ENCODE measurements around the gene ARAP3. TPM values are rescaled to one million over a fixed set of nuclear protein-coding genes. Genes with fewer than 3 reads are reported as not detected.

The ARAP3 gene
- polyA plus RNA-seq, 10 donors, result 10.0 to 18.3 (median 14.4) TPM

DNA sequence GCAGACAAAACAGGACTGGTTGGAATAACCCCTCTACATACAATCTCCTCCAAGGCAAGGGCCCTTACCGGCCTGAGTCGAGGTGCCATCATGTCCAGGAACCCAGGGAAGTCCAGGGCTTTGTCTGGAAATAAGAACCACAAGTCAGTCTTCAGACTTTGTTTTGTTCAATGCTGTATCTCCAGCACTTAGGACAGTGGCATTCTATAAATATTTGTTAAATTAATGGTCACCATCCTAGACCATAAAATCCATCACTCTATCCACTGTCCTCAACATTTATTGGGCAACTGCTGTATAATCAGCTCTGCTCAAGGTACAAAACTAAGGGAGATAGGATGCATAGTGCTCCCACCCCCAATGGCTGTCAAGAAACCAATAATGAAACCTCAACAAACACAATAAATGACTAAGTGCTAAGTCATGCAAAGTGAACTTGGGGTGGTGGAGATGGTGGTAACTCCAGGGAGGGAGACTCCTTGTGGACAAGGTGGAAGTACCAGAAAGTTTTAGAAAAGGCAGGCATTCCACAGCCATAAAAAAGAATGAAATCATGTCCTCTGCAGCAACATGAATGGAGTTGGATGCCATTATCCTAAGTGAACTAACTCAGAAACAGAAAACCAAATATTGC is 40.3 kb downstream of the ARAP3 start:
- no peak for DNase-seq

GRCh38 chr5:141640698-141641097 is 41.3 kb downstream of the ARAP3 start:
- no peak for DNase-seq

GRCh38 chr5:141640051-141640415 is 42.0 kb downstream of the ARAP3 start:
- no peak for DNase-seq

- no peak for DNase-seq
These were observed 42.5 kb downstream of the ARAP3 start for GRCh38 chr5:141639357-141640050.

GRCh38 chr5:141638771-141639170 is 43.3 kb downstream of the ARAP3 start:
- no peak for DNase-seq

DNA sequence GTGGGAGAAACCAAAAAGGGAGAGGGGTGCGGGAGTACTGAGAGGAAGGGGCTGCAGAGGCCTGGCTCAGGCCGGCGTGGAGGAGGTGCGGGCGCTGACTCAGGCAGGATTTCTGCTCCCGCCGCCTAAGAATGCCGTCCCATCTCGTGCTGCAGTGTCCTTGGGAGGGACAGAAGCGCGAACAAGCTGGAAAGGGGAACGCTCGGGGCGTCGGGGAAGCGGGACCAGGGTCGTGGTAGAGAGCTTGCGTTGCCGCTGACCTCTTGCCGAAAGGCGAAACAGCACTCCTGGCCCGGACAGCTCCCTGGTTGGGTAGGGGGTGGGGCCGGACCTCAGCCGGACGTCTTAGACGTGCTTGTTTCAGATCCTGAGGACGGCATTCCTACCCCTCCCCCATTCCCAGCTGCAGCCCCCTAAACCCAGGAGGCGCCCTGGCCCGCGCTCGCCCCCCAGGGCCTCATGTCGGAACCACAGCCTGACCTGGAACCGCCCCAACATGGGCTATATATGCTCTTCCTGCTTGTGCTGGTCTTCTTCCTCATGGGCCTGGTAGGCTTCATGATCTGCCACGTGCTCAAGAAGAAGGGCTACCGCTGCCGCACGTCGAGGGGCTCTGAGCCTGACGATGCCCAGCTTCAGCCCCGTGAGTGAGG is 44.1 kb downstream of the ARAP3 start:
- peak in 2 of 3 donors; percentile 56 to 81 for DNase-seq

DNA sequence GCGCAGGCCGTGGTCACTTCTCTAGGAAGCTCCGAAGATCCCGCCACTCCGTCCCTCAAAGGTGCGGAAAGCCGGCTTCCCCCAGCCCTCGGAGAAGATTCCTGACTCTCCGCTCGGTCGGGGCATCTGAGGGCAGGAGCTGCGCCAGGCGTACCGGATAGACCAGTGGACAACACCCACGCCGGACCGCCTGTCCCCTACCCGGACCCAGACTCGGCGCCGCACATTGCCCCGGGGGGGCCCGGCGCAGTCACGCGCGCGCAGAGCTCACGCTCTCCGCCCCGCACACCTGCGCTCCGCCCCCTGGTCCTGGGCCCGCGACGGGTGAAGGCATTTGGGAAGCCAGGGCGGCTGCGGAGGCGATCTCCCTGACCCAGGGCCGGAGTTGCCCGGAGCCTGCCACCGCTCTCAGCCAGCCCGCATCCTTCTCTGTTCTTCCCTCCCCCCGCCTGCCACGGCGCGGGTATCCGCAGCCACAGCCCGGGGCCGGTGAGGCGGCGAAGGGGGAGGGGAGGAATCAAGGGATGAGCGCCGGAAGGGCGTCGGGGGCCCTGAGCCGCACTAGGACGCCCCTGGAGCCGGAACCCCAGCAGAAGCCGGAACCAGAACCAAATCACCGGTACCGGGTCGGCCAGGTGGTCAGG is 44.8 kb downstream of the ARAP3 start:
- peak in 1 of 3 donors; percentile 32 for DNase-seq

GRCh38 chr5:141636413-141637122 is 45.5 kb downstream of the ARAP3 start, which contains the start of the genes HDAC3 and RELL2:
TSS of gene HDAC3 (minus strand) at chr5:141636849. CDS start at chr5:141636790, 59 bp downstream.
TSS of gene RELL2 (plus strand) at chr5:141636997. CDS start at chr5:141638226, 1,229 bp downstream.
- DNase-seq, result peak; percentile 88 to 96 (median 93)

- DNase-seq, result no peak
These were observed 46.0 kb downstream of the ARAP3 start for GRCh38 chr5:141636106-141636412.

DNA sequence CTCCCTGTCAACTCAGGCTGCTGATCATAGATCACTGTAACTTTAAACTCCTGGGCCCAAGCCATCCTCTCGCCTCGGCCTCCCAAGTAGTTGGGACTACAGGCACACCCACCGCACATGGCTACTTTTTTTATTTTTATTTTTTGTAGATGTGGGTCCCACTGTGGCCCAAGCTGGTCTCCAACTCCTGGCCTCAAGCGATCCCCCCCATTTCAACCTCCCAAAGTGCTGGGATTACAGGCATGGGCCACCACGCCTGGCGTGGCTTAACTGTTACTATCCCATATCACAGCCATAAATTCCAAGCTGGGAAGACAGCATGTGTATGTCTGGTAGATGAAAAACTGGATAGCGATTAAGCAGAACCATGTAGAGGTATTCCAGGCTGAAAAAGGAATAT is 46.4 kb downstream of the ARAP3 start:
- DNase-seq, result no peak

DNA sequence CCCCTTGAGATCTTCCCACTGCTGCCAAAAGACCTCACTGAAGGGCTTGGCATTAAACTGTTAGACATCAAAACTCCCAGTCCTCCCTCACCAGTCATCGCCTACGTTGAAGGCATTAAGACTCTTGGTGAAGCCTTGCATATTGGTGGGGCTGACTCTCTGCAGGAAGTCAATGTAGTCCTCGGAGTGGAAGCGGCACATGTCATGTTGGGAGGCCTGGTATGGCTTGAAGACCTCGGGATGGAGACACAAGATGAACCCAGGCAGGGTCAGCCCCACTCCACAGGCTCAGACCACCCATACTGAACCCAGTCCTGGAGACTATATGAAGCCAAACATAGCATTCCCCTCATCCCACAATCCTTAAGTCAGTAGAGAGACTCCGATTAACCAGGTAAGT is 47.3 kb downstream of the ARAP3 start:
- DNase-seq, result no peak

GRCh38 chr5:141633871-141634561 is 48.0 kb downstream of the ARAP3 start:
- DNase-seq, result no peak

- DNase-seq, result no peak
These were observed 49.4 kb downstream of the ARAP3 start for GRCh38 chr5:141632650-141633049.

DNA sequence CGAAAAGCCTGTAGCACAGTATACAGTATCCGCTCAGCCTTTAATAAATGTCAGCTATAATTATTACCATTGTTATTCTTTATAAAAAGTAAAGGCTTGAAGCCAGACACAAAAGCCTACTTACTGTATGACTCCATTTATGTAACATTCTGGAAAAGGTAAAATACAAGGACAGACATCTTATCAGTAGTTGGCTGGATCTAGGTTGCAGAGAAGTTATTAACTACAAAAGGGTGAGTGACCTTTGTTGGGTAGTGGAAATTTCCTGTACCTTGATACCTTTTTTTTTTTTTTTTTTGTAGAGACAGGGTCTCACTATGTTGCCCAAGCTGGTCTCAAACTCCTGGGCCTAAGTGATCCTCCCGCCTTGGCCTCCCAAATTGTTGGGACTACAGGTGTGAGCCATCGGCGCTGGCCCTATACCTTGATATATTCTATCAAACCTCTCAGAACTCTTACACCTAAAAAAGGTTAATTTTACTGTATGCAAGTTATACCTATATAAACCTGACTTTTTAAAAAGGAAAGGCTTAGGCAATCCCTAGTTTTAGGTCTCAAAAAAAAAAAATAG is 51.4 kb downstream of the ARAP3 start:
- DNase-seq, result no peak

DNA sequence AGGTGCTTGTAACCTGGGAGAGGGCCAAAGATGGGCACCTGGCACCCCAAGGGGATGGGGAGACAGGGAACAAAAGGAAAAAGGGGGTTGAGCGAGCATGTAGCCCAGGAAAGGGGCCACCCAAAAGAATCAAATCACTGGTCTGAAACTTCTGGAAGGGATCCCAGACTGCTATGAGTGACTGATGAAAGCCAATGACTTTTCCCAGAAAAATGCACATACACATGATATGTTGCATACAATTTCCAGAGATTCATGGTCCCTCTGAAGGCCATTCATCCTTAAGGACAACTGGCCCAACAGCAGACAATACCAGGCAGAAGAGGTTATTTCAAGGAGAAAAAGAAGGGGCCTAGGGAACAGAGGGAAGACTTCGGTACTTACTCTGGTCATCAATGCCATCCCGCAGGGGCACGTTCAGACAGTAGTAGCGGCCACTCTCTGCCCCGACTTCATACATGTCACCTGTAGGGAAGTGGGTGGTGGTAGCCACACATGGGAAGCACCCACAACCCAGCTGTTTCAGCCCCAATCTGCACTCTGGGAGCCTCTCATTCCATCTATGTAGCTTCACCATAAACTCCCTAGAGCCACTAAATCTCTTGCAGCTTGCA is 53.7 kb downstream of the ARAP3 start:
- no peak for DNase-seq

DNA sequence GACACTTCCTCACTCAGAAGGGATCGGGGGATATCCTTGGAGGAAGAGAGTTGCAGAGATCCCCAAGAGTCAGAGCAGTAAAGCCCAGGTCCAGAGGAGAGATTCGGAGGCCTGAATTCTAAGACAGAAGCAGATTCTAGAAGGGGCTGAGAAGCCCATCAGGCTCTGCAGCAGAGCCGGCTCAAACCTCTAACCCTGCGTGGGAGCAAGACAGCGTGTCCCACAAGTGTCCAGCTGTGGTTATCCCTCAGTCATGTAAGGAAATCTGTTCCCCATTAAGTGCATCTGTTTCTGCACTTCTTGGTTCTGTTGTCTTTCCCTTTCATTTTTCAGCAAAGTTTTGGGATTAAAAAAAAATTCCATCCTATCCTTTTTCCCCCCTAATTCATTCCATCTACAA is 58.4 kb downstream of the ARAP3 start:
- DNase-seq, result peak in 1 of 3 donors; percentile 64

DNA sequence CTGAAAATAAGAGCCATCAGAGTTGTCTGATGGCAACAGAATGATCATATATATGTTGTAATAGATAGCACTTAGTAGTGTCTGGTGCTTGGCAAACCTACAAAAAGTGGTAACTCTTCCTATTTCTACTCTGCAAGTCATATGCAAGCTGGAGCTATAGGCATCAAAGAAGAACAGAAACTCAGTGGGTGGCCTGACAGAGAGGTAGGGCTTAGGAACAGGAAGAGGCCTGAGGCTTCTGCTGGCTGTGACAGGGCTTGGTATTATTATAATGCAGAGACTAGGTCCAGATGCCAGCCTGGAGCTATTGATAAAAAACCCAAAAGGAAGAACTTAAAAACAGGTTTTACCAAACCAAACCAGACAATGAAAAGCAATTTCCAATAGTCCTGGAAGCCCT is 58.8 kb downstream of the ARAP3 start:
- DNase-seq, result peak in 1 of 3 donors; percentile 40

DNA sequence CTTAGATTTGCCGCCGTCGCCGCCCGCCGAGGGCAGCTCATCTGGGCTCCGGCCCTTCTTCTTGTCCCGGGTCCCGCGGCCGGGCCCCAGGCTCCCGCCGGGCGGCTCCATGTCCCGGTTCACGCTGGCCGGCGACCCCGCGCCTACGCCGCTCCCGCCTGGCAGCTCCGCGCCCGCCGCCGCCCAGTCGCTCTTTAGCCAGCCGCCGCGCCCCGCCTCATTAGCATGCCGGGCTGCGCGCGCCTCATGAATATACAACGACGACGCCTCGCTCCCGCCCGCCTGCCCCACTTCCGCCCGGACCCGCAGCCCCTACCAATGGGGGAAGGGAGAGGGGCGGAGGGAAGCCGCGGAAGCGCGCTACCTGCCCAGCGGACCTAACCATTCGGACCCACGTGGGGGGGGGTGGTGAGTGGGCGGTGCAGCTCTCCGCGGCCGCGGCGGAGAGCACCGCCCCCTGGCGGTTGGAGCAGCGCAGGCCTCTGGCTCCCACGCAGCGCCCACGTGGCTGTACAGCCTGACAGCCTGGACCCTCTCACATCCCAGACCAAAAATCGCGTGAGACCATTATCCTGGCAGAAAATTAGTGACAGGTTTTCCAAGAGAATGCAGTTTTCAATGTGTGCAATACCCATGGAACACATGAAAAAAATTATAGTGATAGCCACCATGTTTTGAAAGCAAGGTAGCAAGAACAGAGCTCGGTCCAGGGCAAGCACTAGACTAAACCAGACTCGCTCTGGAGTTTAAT is 63.1 kb downstream of the ARAP3 start, which contains the start of gene DIAPH1:
TSS of gene DIAPH1 (minus strand) at position 197 of the 751 bp plus-strand sequence. CDS start at position 111, 86 bp downstream.
- peak; percentile 95 to 98 (median 97) for DNase-seq

DNA sequence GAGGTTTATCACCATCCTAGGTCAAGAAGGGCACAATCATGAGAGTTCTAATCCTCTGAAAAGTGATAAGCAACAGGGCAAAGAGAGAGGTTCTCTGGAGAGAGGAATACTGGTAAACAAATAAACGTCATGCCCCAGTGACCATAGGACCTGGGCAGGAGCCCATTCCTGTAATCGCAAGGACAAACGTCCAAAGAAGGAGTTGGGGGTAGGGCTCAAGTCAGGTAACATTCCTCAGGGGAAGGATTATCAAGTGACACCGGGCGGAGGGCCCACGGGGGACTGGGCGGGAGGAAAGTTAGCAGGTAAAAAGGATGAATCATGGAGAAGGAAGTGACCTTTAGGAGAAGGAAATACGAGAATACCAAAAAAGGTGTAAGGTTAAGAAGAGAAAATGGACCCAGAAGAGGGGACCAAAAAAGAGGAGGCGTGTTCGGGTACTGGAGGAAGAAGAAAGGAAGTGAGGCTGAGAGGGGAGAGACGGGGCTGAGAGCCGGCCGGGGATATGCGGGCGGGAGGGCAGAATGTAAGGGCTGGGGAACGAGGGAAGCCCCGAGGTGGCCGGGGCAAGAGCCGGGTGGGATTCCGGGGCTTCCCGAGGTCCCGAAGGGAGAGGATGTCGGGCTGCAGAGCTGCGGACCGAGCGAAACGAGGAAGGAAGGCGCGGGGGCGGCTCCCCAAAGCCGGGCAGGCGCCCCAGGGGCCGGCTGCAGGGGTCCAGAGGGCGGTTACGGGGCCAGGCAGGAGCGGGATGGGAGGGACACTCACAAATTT is 63.8 kb downstream of the ARAP3 start:
- peak in 2 of 3 donors; percentile 46 to 71 for DNase-seq
